ENCODE measurements around the gene TRMT61A.

DNA sequence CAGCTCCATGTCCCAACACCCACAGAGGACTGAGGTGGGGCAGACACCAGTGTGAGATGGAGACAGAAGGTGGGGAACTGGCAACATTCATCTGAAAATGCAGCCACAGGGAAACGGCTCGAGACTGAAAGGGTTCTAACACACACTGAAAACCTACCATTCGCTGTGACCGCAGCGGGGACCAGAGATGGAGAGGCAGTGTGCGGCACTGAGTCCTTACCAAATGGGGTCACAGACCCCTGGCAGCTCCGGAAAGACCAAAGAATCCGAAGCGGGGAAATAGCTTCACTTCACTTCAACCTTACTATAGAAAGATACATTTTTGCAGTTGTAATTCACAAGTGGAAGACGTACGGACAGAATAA lies 23.8 kb downstream of the TRMT61A start:
- TF ChIP-seq EZH2 (IDR thresholded peaks at IDR 0.05; ENCODE audit: low read depth) = no peak
- TF ChIP-seq, protein P1, sequence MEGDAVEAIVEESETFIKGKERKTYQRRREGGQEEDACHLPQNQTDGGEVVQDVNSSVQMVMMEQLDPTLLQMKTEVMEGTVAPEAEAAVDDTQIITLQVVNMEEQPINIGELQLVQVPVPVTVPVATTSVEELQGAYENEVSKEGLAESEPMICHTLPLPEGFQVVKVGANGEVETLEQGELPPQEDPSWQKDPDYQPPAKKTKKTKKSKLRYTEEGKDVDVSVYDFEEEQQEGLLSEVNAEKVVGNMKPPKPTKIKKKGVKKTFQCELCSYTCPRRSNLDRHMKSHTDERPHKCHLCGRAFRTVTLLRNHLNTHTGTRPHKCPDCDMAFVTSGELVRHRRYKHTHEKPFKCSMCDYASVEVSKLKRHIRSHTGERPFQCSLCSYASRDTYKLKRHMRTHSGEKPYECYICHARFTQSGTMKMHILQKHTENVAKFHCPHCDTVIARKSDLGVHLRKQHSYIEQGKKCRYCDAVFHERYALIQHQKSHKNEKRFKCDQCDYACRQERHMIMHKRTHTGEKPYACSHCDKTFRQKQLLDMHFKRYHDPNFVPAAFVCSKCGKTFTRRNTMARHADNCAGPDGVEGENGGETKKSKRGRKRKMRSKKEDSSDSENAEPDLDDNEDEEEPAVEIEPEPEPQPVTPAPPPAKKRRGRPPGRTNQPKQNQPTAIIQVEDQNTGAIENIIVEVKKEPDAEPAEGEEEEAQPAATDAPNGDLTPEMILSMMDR (conservative IDR thresholded peaks at IDR 0.05) = no peak
